Endodermal cell (in vitro differentiated cells): ENCODE data around the gene NEDD4L. TPM values are rescaled to one million over a fixed set of nuclear protein-coding genes. Genes with fewer than 3 reads are reported as not detected.

Experiments used
- DNase-seq: peaks from one replicate; pipeline ENCODE4 v3.0.0-alpha.2; 2017
- H3K27ac ChIP-seq: 2 replicates; pipeline ENCODE4 v1.5.1; 2013; ENCODE audit warnings: mild to moderate bottlenecking, low read depth, low read length, moderate library complexity
- H3K27me3 ChIP-seq: 2 replicates; pipeline ENCODE4 v1.6.1; 2013; ENCODE audit warnings: mild to moderate bottlenecking, low read length, moderate library complexity; ENCODE audit not compliant: insufficient read depth, control insufficient read depth, poor library complexity, severe bottlenecking
- H3K36me3 ChIP-seq: 2 replicates; pipeline ENCODE4 v1.7.0; 2013; ENCODE audit warnings: mild to moderate bottlenecking, low read length, moderate library complexity; ENCODE audit not compliant: control insufficient read depth, insufficient read depth
- H3K4me1 ChIP-seq: one replicate; pipeline ENCODE4 v1.7.0; 2013; ENCODE audit warnings: low read length; ENCODE audit not compliant: control insufficient read depth, insufficient read depth
- H3K4me3 ChIP-seq: 2 replicates; pipeline ENCODE4 v1.5.1; 2013; ENCODE audit warnings: mild to moderate bottlenecking, low read length, moderate library complexity
- H3K9ac ChIP-seq: 2 replicates; pipeline ENCODE4 v1.6.1; 2013; ENCODE audit warnings: mild to moderate bottlenecking, low read length, moderate library complexity; ENCODE audit not compliant: poor library complexity, severe bottlenecking; ENCODE audit errors: extremely low read depth
- H3K9me3 ChIP-seq: 2 replicates; pipeline ENCODE4 v1.6.1; 2013; ENCODE audit warnings: mild to moderate bottlenecking, low read length, moderate library complexity; ENCODE audit not compliant: control insufficient read depth
- H3K27ac Mint-ChIP-seq: 2 replicates; pipeline ENCODE4 v1.8.0; 2020; ENCODE audit warnings: mixed read lengths
- H3K27me3 Mint-ChIP-seq: 2 replicates; pipeline ENCODE4 v1.8.0; 2021; ENCODE audit warnings: mild to moderate bottlenecking, mixed read lengths; ENCODE audit not compliant: insufficient read depth
- H3K36me3 Mint-ChIP-seq: 2 replicates; pipeline ENCODE4 v1.8.0; 2020; ENCODE audit warnings: low read depth, mixed read lengths
- H3K4me1 Mint-ChIP-seq: 2 replicates; pipeline ENCODE4 v1.8.0; 2020; ENCODE audit warnings: mixed read lengths
- H3K4me3 Mint-ChIP-seq: 2 replicates; pipeline ENCODE4 v1.8.0; 2020; ENCODE audit warnings: mild to moderate bottlenecking, moderate library complexity, mixed read lengths
- H3K9me3 Mint-ChIP-seq: 2 replicates; pipeline ENCODE4 v1.8.0; 2020; ENCODE audit warnings: mild to moderate bottlenecking, mixed read lengths
- CTCF ChIP-seq: fragments of 200-600 bp; sonication (generic); conservative IDR thresholded peaks from 2 replicates; pipeline ENCODE4 v1.5.0; 2021; ENCODE audit warnings: antibody characterized with exemption, mild to moderate bottlenecking
- WGBS, 2 experiments: methylation state at CpG; one replicate each; pipeline versions ENCODE4 v1.1.5 to v1.1.7; 2013; ENCODE audit warnings: missing lambda C conversion rate in 2 of 2, mixed read lengths in 1 of 2; ENCODE audit not compliant: insufficient coverage in 1 of 2, insufficient read length in 1 of 2; 5-methylcytosine and 5-hydroxymethylcytosine counted together
- total RNA-seq, 2 donors: library from RNA; stranded (reverse); fragmentation: NEBNext Ultra II Directional in 1 of 2; extraction: Animal tissue kit (Norgen Biotek cat#: 25700) in 1 of 2; gene quantifications; 2 replicates in 1 of 2; 3 replicates in 1 of 2; pipeline ENCODE4 v1.2.1, GENCODE V29; 2021

Gene NEDD4L
- total RNA-seq, 2 donors from 2014 or later, result 70.5 to 75.3 TPM

DNA sequence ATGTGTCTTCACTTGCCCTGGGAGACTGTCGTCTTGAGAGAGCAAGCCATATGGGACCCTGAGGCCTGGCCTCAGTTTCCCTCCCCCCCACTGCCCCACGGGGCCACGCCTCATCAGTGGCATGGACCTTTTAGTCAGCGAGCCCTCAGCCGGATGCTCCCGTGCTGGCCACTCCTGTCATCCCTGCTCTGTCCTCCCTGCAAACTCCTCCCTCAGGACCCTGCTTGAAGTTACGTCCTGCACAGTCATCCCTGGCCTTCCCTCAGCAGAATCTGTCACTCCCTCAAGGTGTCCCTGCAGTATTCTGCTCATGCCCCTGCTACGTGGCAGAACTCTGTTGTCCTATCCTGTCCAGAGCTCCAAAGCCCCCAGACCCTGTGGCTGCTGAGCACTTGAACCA lies 265.1 kb downstream of the NEDD4L start:
- Histone ChIP-seq H3K9me3 (peaks cover 17% of the 10 kb centered on the region), H3K27me3 (no peaks in the 10 kb centered on the region), H3K4me3 (no peak overlapping the region), H3K4me1 (no peaks in the 10 kb centered on the region), H3K36me3 (no peaks in the 10 kb centered on the region), H3K9ac (no peak overlapping the region), H3K27ac (no peak overlapping the region)
- 90 to 91% methylated on average over 5 to 8 of the region's 8 CpGs for WGBS, 2 experiments
- Mint-ChIP-seq H3K4me1 (peaks cover 7% of the 10 kb centered on the region), H3K27me3 (no peaks in the 10 kb centered on the region), H3K27ac (no peak overlapping the region), H3K4me3 (no peak overlapping the region), H3K36me3 (peaks cover 4% of the 10 kb centered on the region), H3K9me3 (peaks cover 15% of the 10 kb centered on the region)
- no peak for TF ChIP-seq CTCF
- no peak for DNase-seq

GRCh38 chr18:58309610-58310239 lies 265.7 kb downstream of the NEDD4L start:
- no peak overlapping the region for H3K27ac ChIP-seq
- no peak for DNase-seq
- no peak overlapping the region for H3K9ac ChIP-seq
- Mint-ChIP-seq H3K27me3 (peaks cover 2% of the 10 kb centered on the region), H3K9me3 (peaks cover 15% of the 10 kb centered on the region), H3K4me1 (peaks cover 11% of the 10 kb centered on the region), H3K27ac (no peak overlapping the region), H3K36me3 (peaks cover 4% of the 10 kb centered on the region), H3K4me3 (no peak overlapping the region)
- no peak overlapping the region for H3K4me3 ChIP-seq
- no peaks in the 10 kb centered on the region for H3K36me3 ChIP-seq
- peaks cover 3% of the 10 kb centered on the region for H3K27me3 ChIP-seq
- H3K9me3 ChIP-seq, result peaks cover 13% of the 10 kb centered on the region
- no peaks in the 10 kb centered on the region for H3K4me1 ChIP-seq
- 92 to 97% methylated on average over 6 to 7 of the region's 7 CpGs for WGBS, 2 experiments
- no peak for TF ChIP-seq CTCF

- Mint-ChIP-seq H3K36me3 (peaks cover 4% of the 10 kb centered on the region), H3K27me3 (peaks cover 9% of the 10 kb centered on the region), H3K9me3 (peaks cover 8% of the 10 kb centered on the region), H3K27ac (no peak overlapping the region), H3K4me1 (peaks cover 15% of the 10 kb centered on the region), H3K4me3 (no peak overlapping the region)
- WGBS, 2 experiments, result 87 to 93% methylated on average over 3 to 7 of the region's 7 CpGs
- no peak for TF ChIP-seq CTCF
- peaks cover 5% of the 10 kb centered on the region for H3K9me3 ChIP-seq
- H3K27ac ChIP-seq, result no peak overlapping the region
- H3K4me1 ChIP-seq, result no peaks in the 10 kb centered on the region
- no peak overlapping the region for H3K9ac ChIP-seq
- peaks cover 11% of the 10 kb centered on the region for H3K27me3 ChIP-seq
- no peak for DNase-seq
- H3K4me3 ChIP-seq, result no peak overlapping the region
- no peaks in the 10 kb centered on the region for H3K36me3 ChIP-seq
Observed at GRCh38 chr18:58310517-58310916, 266.5 kb downstream of the NEDD4L start.
